GM12878 (cell line): ENCODE measurements around the gene CDC42BPB. TPM values are rescaled to one million over a fixed set of nuclear protein-coding genes. Genes with fewer than 3 reads are reported as not detected.

Experiments
- ATAC-seq: fragments of 200-7000 bp; cut with Tn5 transposase; 3 replicates; pipeline ENCODE4 v1.9.1; 2020; ENCODE audit warnings: mild to moderate bottlenecking, moderate library complexity
- BruUV-seq: library from RNA; stranded (reverse); fragments of 400-500 nt; replicated peaks from 2 replicates; lab custom pipeline; 2021; lab: Mats Ljungman, UMichigan
- CTCF ChIA-PET: fragments of 300-600 bp; sonication (Branson Sonifier 250); formaldehyde crosslinking; extraction: SDS; loops from one replicate; lab custom pipeline; 2021; ENCODE audit warnings: inconsistent platforms; lab: Yijun Ruan, JAX
- POLR2A ChIA-PET: fragments of 350-600 bp; formaldehyde crosslinking; extraction: SDS; loops from one replicate; lab custom pipeline; 2021; ENCODE audit warnings: inconsistent platforms; lab: Charles Lee
- RAD21 ChIA-PET: fragments of 300-600 bp; sonication (Branson Sonifier 250); formaldehyde crosslinking; loops from one replicate; lab custom pipeline; 2023; ENCODE audit warnings: antibody characterized with exemption; ENCODE audit not compliant: unreplicated experiment; lab: Charles Lee
- SMC1A ChIA-PET: fragments of 300-600 bp; sonication (Branson Sonifier 250); formaldehyde crosslinking; loops from one replicate; lab custom pipeline; 2023; ENCODE audit not compliant: unreplicated experiment, uncharacterized antibody; lab: Charles Lee
- DNase-seq: peaks from one replicate; pipeline ENCODE4 v3.0.0-alpha.2; 2011; ENCODE audit warnings: low read depth, low spot score
- FAIRE-seq: peaks from 3 replicates; lab custom pipeline; 2011; peaks lifted over from hg19 to GRCh38; lab: Jason Lieb, UNC
- H2AFZ ChIP-seq: 2 replicates; pipeline ENCODE4 v1.6.0; 2011; ENCODE audit warnings: low read depth, low read length, control low read depth; ENCODE audit not compliant: control insufficient read depth
- H3K27ac ChIP-seq: 2 replicates; pipeline ENCODE4 v1.5.1; 2011; ENCODE audit warnings: control low read depth; ENCODE audit not compliant: control insufficient read depth, insufficient read depth
- H3K27me3 ChIP-seq, 2 experiments: replicated peaks in 1 of 2; 2 replicates each; pipeline versions ENCODE4 v1.6.0 to v1.6.1; 2011; ENCODE audit warnings: low read length in 1 of 2; ENCODE audit not compliant: control insufficient read depth in 2 of 2, insufficient read depth in 2 of 2
- H3K36me3 ChIP-seq, 2 experiments: 2 replicates each; pipeline ENCODE4 v1.5.1; 2011; ENCODE audit warnings: low read length in 1 of 2; ENCODE audit not compliant: control insufficient read depth in 2 of 2, insufficient read depth in 2 of 2
- H3K4me1 ChIP-seq: 2 replicates; pipeline ENCODE4 v1.6.1; 2011; ENCODE audit warnings: mild to moderate bottlenecking, low read length, moderate library complexity, mixed read lengths; ENCODE audit not compliant: control insufficient read depth, insufficient read depth
- H3K4me2 ChIP-seq: 2 replicates; pipeline ENCODE4 v1.6.0; 2011; ENCODE audit warnings: control low read depth; ENCODE audit not compliant: control insufficient read depth, insufficient read depth
- H3K4me3 ChIP-seq: fragments of 200-600 bp; sonication (generic); 2 replicates; pipeline ENCODE4 v1.5.1; 2016
- H3K79me2 ChIP-seq: 2 replicates; pipeline ENCODE4 v1.6.0; 2011; ENCODE audit warnings: low read length; ENCODE audit not compliant: control insufficient read depth, insufficient read depth
- H3K9ac ChIP-seq: 2 replicates; pipeline ENCODE4 v1.8.0; 2011; ENCODE audit warnings: low read length, control low read depth, mixed read lengths; ENCODE audit not compliant: control insufficient read depth, insufficient read depth
- H3K9me3 ChIP-seq: replicated peaks from 3 replicates; pipeline ENCODE4 v1.5.1; 2011; ENCODE audit warnings: mild to moderate bottlenecking, low read length; ENCODE audit not compliant: control insufficient read depth, insufficient read depth
- H4K20me1 ChIP-seq: 2 replicates; pipeline ENCODE4 v1.6.0; 2011; ENCODE audit not compliant: control insufficient read depth, insufficient read depth
- BCL3 ChIP-seq: IDR thresholded peaks from 2 replicates; pipeline ENCODE4 v1.6.1; 2011; ENCODE audit warnings: borderline replicate concordance, low read depth, mild to moderate bottlenecking, moderate library complexity, low read length; ENCODE audit not compliant: insufficient read depth, poor library complexity, severe bottlenecking
- EED ChIP-seq: sonication (generic); IDR thresholded peaks from 2 replicates; pipeline ENCODE4 v1.6.1; 2016; ENCODE audit warnings: antibody characterized with exemption, low read depth
- NFYA ChIP-seq: IDR thresholded peaks from 2 replicates; pipeline ENCODE4 v1.6.1; 2011; ENCODE audit warnings: low read depth, mild to moderate bottlenecking, low read length, improper control_type of control experiment, borderline replicate concordance
- SRF ChIP-seq, 2 experiments: IDR thresholded peaks; 2 replicates each; pipeline ENCODE4 v1.6.1; 2011; ENCODE audit warnings: low read depth in 2 of 2, low read length in 2 of 2, mild to moderate bottlenecking in 1 of 2, moderate library complexity in 1 of 2
- TARDBP ChIP-seq: IDR thresholded peaks from 2 replicates; pipeline ENCODE4 v1.6.1; 2016; ENCODE audit warnings: borderline replicate concordance
- WGBS: methylation state at CpG from one replicate; pipeline ENCODE4 v1.1.6; 2016; ENCODE audit warnings: low lambda C conversion rate; ENCODE audit not compliant: insufficient replicate concordance, insufficient coverage; ENCODE audit errors: missing lambda C conversion rate; 5-methylcytosine and 5-hydroxymethylcytosine counted together
- in situ Hi-C: fragments of 300-500 bp; cut with MboI; formaldehyde crosslinking; loops from 9 replicates; pipeline ENCODE4 v1.14.3; 2018; ENCODE audit warnings: mixed read lengths
- intact Hi-C: fragments of 100-400 bp; cut with micrococcal nuclease; formaldehyde crosslinking; loops from one replicate; pipeline ENCODE4 v1.14.2; 2022; ENCODE audit not compliant: unreplicated experiment
- polyA plus RNA-seq, 11 experiments: library from polyadenylated mRNA; depleted of rRNA in 4 of 11; unstranded in 6 of 11; stranded (reverse) in 5 of 11; fragments of >200 nt; fragmentation: Nextera tagmentation in 4 of 11; fragmentation: Illumina TruSeq in 1 of 11; extraction: Ambion mirVana in 4 of 11; extraction: Trizol in 1 of 11; gene quantifications; 1 replicate in 1 of 11; 2 replicates in 10 of 11; pipeline versions ENCODE4 v1.2.1 to v1.2.3, GENCODE V29; 2011 to 2016; ENCODE audit warnings: inconsistent platforms in 2 of 11, missing spikeins in 2 of 11, low read depth in 1 of 11
- total RNA-seq, 4 experiments: library from RNA; depleted of rRNA in 3 of 4; stranded (reverse); fragments of >200 nt in 3 of 4; fragmentation: Illumina TruSeq in 1 of 4; extraction: Trizol in 1 of 4; gene quantifications; 2 replicates each; pipeline versions ENCODE4 v1.2.1 to v1.2.3, GENCODE V29; 2013 to 2021

CDC42BPB gene
- total and polyA plus RNA-seq, 10 of the 15 experiments (the other 5 are each of a cell fraction or from before 2014, with no cell fraction given), result 0.42 to 22.1 (median 13.3) TPM

- no peak overlapping the region for H3K4me3 ChIP-seq
- RAD21 ChIA-PET, result no interaction called here
- SMC1A ChIA-PET, result no interaction called here
- ATAC-seq, result no peak
- intact Hi-C loops, result no loop called here
- TF ChIP-seq EED (no peak), NFYA (no peak), TARDBP (no peak)
- TF ChIP-seq, all 136 proteins: peak for 0
- Histone ChIP-seq H3K27me3 (no peaks in the 10 kb centered on the region), H3K9me3 (no peaks in the 10 kb centered on the region), H2AFZ (no peak overlapping the region), H3K79me2 (no peaks in the 10 kb centered on the region), H3K4me1 (no peaks in the 10 kb centered on the region), H3K4me2 (no peak overlapping the region), H3K36me3 (peaks cover 37 to 38% of the 10 kb centered on the region in 2 experiments; a peak in 3 of 4 replicates), H3K27ac (no peak overlapping the region), H4K20me1 (no peaks in the 10 kb centered on the region), H3K9ac (no peak overlapping the region)
- CTCF ChIA-PET, result no interaction called here
- POLR2A ChIA-PET, result no interaction called here
- FAIRE-seq (no peak), DNase-seq (no peak)
- in situ Hi-C loops, result no loop called here
- no TSS peak for BruUV-seq
- 98% methylated on average over 14 of the region's 14 CpGs for WGBS
These were observed 173.8 kb downstream of the CDC42BPB start for GRCh38 chr14:102883554-102883953.

GRCh38 chr14:102883089-102883541 lies 174.2 kb downstream of the CDC42BPB start:
- intact Hi-C loops, result no loop called here
- BruUV-seq, result no TSS peak
- H3K27me3 ChIP-seq, result no peaks in the 10 kb centered on the region
- TF ChIP-seq SRF (IDR thresholded peaks at IDR 0.05; ENCODE audit: low read depth in 2 of 2, low read length in 2 of 2) (no peak), BCL3 (peak; percentile 92)
- TF ChIP-seq, all 136 proteins: peak for 1
- no peaks in the 10 kb centered on the region for H3K4me1 ChIP-seq
- DNase-seq, result no peak
- no peaks in the 10 kb centered on the region for H3K79me2 ChIP-seq
- ChIA-PET RAD21 (interaction anchor here (1.6 kb wide), 1 partner anchor 188 kb away, joined by 3 read pairs; no protein-coding TSS in a partner anchor), SMC1A (no interaction called here), POLR2A (no interaction called here), CTCF (no interaction called here)
- ATAC-seq, result no peak
- no peak for FAIRE-seq
- peaks cover 38% of the 10 kb centered on the region in 2 experiments; a peak in 3 of 4 replicates for H3K36me3 ChIP-seq
- H3K4me3 ChIP-seq, result no peak overlapping the region
- no peaks in the 10 kb centered on the region for H3K9me3 ChIP-seq
- H3K9ac ChIP-seq, result no peak overlapping the region
- H2AFZ ChIP-seq, result no peak overlapping the region
- H3K27ac ChIP-seq, result no peak overlapping the region
- H3K4me2 ChIP-seq, result no peak overlapping the region
- in situ Hi-C loops, result no loop called here
- 15% methylated on average over 5 of the region's 5 CpGs for WGBS
- no peaks in the 10 kb centered on the region for H4K20me1 ChIP-seq

Other genes starting within 250 kb of the CDC42BPB start
- 0.11 and 0.17 TPM in 2 replicates for gene AMN, start 134.9 kb downstream of the CDC42BPB start, total RNA-seq (2014; rRNA removed)
- not detected in 2 replicates for gene AMN, start 134.9 kb downstream of the CDC42BPB start, total RNA-seq (2014; rRNA removed; fragmentation: Illumina TruSeq; extraction: Trizol)
- gene AMN, start 134.9 kb downstream of the CDC42BPB start, total RNA-seq (2021), result 0.33 and 0.82 TPM in 2 replicates
- 0.04 and 0.10 TPM in 2 replicates for gene AMN, start 134.9 kb downstream of the CDC42BPB start, polyA plus RNA-seq (2011; rRNA removed)
- 0.03 TPM in 1 of 2 replicates, not detected in the other for gene AMN, start 134.9 kb downstream of the CDC42BPB start, polyA plus RNA-seq (2014; fragmentation: Illumina TruSeq; extraction: Trizol)
- not detected for gene AMN, start 134.9 kb downstream of the CDC42BPB start, polyA plus RNA-seq (2014; fragmentation: Nextera tagmentation; extraction: Ambion mirVana)
- 0.24 TPM in 1 of 2 replicates, not detected in the other for gene AMN, start 134.9 kb downstream of the CDC42BPB start, polyA plus RNA-seq (2014; rRNA removed)
- gene AMN, start 134.9 kb downstream of the CDC42BPB start, polyA plus RNA-seq (2016; fragmentation: Nextera tagmentation; extraction: Ambion mirVana), result not detected
- not detected in 2 replicates for gene LBHD2, start 26.7 kb upstream of the CDC42BPB start, total RNA-seq (2014; rRNA removed)
- gene LBHD2, start 26.7 kb upstream of the CDC42BPB start, total RNA-seq (2014; rRNA removed; fragmentation: Illumina TruSeq; extraction: Trizol), result not detected in 2 replicates
- not detected in 2 replicates for gene LBHD2, start 26.7 kb upstream of the CDC42BPB start, total RNA-seq (2021)
- not detected in 2 replicates for gene LBHD2, start 26.7 kb upstream of the CDC42BPB start, polyA plus RNA-seq (2011; rRNA removed)
- not detected in 2 replicates for gene LBHD2, start 26.7 kb upstream of the CDC42BPB start, polyA plus RNA-seq (2014; fragmentation: Illumina TruSeq; extraction: Trizol)
- not detected for gene LBHD2, start 26.7 kb upstream of the CDC42BPB start, polyA plus RNA-seq (2014; fragmentation: Nextera tagmentation; extraction: Ambion mirVana)
- not detected in 2 replicates for gene LBHD2, start 26.7 kb upstream of the CDC42BPB start, polyA plus RNA-seq (2014; rRNA removed)
- not detected for gene LBHD2, start 26.7 kb upstream of the CDC42BPB start, polyA plus RNA-seq (2016; fragmentation: Nextera tagmentation; extraction: Ambion mirVana)
- not detected in 2 replicates for gene EXOC3L4, start 37.2 kb upstream of the CDC42BPB start, total RNA-seq (2014; rRNA removed)
- not detected in 2 replicates for gene EXOC3L4, start 37.2 kb upstream of the CDC42BPB start, total RNA-seq (2014; rRNA removed; fragmentation: Illumina TruSeq; extraction: Trizol)
- not detected in 2 replicates for gene EXOC3L4, start 37.2 kb upstream of the CDC42BPB start, total RNA-seq (2021)
- gene EXOC3L4, start 37.2 kb upstream of the CDC42BPB start, polyA plus RNA-seq (2011; rRNA removed), result not detected in 2 replicates
- gene EXOC3L4, start 37.2 kb upstream of the CDC42BPB start, polyA plus RNA-seq (2014; fragmentation: Illumina TruSeq; extraction: Trizol), result not detected in 2 replicates
- not detected for gene EXOC3L4, start 37.2 kb upstream of the CDC42BPB start, polyA plus RNA-seq (2014; fragmentation: Nextera tagmentation; extraction: Ambion mirVana)
- not detected in 2 replicates for gene EXOC3L4, start 37.2 kb upstream of the CDC42BPB start, polyA plus RNA-seq (2014; rRNA removed)
- gene EXOC3L4, start 37.2 kb upstream of the CDC42BPB start, polyA plus RNA-seq (2016; fragmentation: Nextera tagmentation; extraction: Ambion mirVana), result not detected
- 75.4 and 81.6 TPM in 2 replicates for gene TNFAIP2, start 65.9 kb upstream of the CDC42BPB start, total RNA-seq (2014; rRNA removed)
- gene TNFAIP2, start 65.9 kb upstream of the CDC42BPB start, total RNA-seq (2014; rRNA removed; fragmentation: Illumina TruSeq; extraction: Trizol), result 51.0 and 58.3 TPM in 2 replicates
- 107 and 116 TPM in 2 replicates for gene TNFAIP2, start 65.9 kb upstream of the CDC42BPB start, total RNA-seq (2021)
- gene TNFAIP2, start 65.9 kb upstream of the CDC42BPB start, polyA plus RNA-seq (2011; rRNA removed), result 38.5 and 66.7 TPM in 2 replicates
- 36.8 and 67.5 TPM in 2 replicates for gene TNFAIP2, start 65.9 kb upstream of the CDC42BPB start, polyA plus RNA-seq (2014; fragmentation: Illumina TruSeq; extraction: Trizol)
- 100 to 1,000 TPM in 1 of 2 experiments, 10 to 100 TPM in 1; 85.6 to 106 TPM for gene TNFAIP2, start 65.9 kb upstream of the CDC42BPB start, polyA plus RNA-seq (2014; fragmentation: Nextera tagmentation; extraction: Ambion mirVana)
- gene TNFAIP2, start 65.9 kb upstream of the CDC42BPB start, polyA plus RNA-seq (2014; rRNA removed), result 137 and 150 TPM in 2 replicates
- gene TNFAIP2, start 65.9 kb upstream of the CDC42BPB start, polyA plus RNA-seq (2016; fragmentation: Nextera tagmentation; extraction: Ambion mirVana), result 1 to 10 TPM; 7.1 TPM